Measurements from ENCODE around the gene WDHD1.
"Not testable (repeated sequence)": the region's sequence is repeated elsewhere in the genome, so short reads cannot be mapped to it uniquely, and the experiment has no call there.

The WDHD1 gene

GRCh38 chr14:54927551-54927950, 99.3 kb downstream of the WDHD1 start:
- H3K4me1 ChIP-seq (ENCODE audit: low read length) = no peaks in the 10 kb centered on the region
- no peaks in the 10 kb centered on the region for H3K27me3 ChIP-seq (replicated peaks; ENCODE audit: insufficient read depth, low read length)
- no peak overlapping the region for H3K4me2 ChIP-seq (ENCODE audit: low read depth, low read length)
- DNase-seq = no peak
- no peaks in the 10 kb centered on the region for H3K36me3 ChIP-seq (replicated peaks; ENCODE audit: insufficient read depth, low read length)
- TF ChIP-seq EZH2phosphoT487 (IDR thresholded peaks at IDR 0.05; ENCODE audit: low read length) (no peak), CTCF (IDR thresholded peaks at IDR 0.05; ENCODE audit: low read length) (no peak), EZH2 (optimal IDR thresholded peaks at IDR 0.05; ENCODE audit: low read depth, low read length) (no peak)
- no peaks in the 10 kb centered on the region for H3K9me3 ChIP-seq (replicated peaks; ENCODE audit: insufficient read depth, low read length)
- no peak overlapping the region for H3K27ac ChIP-seq (ENCODE audit: low read length)
- no peaks in the 10 kb centered on the region for H3K79me2 ChIP-seq (ENCODE audit: low read length)
- H3F3A ChIP-seq (ENCODE audit: insufficient read depth, low read length) = no peaks in the 10 kb centered on the region
- no peaks in the 10 kb centered on the region for H4K20me1 ChIP-seq (ENCODE audit: insufficient read depth, low read length)
- no peak overlapping the region for H3K9ac ChIP-seq (ENCODE audit: low read length)
- H2AFZ ChIP-seq (ENCODE audit: low read length) = no peak overlapping the region
- no peaks in the 10 kb centered on the region for H3K9me2 ChIP-seq (replicated peaks; ENCODE audit: insufficient read depth, low read length)
- H3K4me3 ChIP-seq (ENCODE audit: low read length) = no peak overlapping the region

- DNase-seq; H3K79me2 ChIP-seq (ENCODE audit: low read length); H4K20me1 ChIP-seq (ENCODE audit: insufficient read depth, low read length); H3K9ac ChIP-seq (ENCODE audit: low read length); H3K4me3 ChIP-seq (ENCODE audit: low read length); H3K4me2 ChIP-seq (ENCODE audit: low read depth, low read length); H3K27me3 ChIP-seq (replicated peaks; ENCODE audit: insufficient read depth, low read length); H3K4me1 ChIP-seq (ENCODE audit: low read length); H2AFZ ChIP-seq (ENCODE audit: low read length); H3K9me3 ChIP-seq (replicated peaks; ENCODE audit: insufficient read depth, low read length); H3F3A ChIP-seq (ENCODE audit: insufficient read depth, low read length); H3K36me3 ChIP-seq (replicated peaks; ENCODE audit: insufficient read depth, low read length); H3K9me2 ChIP-seq (replicated peaks; ENCODE audit: insufficient read depth, low read length); H3K27ac ChIP-seq (ENCODE audit: low read length): not testable (repeated sequence)
Measured at GRCh38 chr14:54926570-54926969, 100.3 kb downstream of the WDHD1 start.

GRCh38 chr14:54922598-54922997, 104.3 kb downstream of the WDHD1 start:
- TF ChIP-seq EZH2 (optimal IDR thresholded peaks at IDR 0.05; ENCODE audit: low read depth, low read length) (no peak), CTCF (IDR thresholded peaks at IDR 0.05; ENCODE audit: low read length) (no peak), EZH2phosphoT487 (IDR thresholded peaks at IDR 0.05; ENCODE audit: low read length) (no peak)
- no peak for DNase-seq
- H3K4me3 ChIP-seq (ENCODE audit: low read length) = no peak overlapping the region
- H3K9ac ChIP-seq (ENCODE audit: low read length) = no peak overlapping the region
- no peaks in the 10 kb centered on the region for H3K9me2 ChIP-seq (replicated peaks; ENCODE audit: insufficient read depth, low read length)
- H3K4me1 ChIP-seq (ENCODE audit: low read length) = no peaks in the 10 kb centered on the region
- no peak overlapping the region for H3K27ac ChIP-seq (ENCODE audit: low read length)
- H3K27me3 ChIP-seq (replicated peaks; ENCODE audit: insufficient read depth, low read length) = no peaks in the 10 kb centered on the region
- no peaks in the 10 kb centered on the region for H3K36me3 ChIP-seq (replicated peaks; ENCODE audit: insufficient read depth, low read length)
- H2AFZ ChIP-seq (ENCODE audit: low read length) = no peak overlapping the region
- no peaks in the 10 kb centered on the region for H4K20me1 ChIP-seq (ENCODE audit: insufficient read depth, low read length)
- no peak overlapping the region for H3K4me2 ChIP-seq (ENCODE audit: low read depth, low read length)
- H3K79me2 ChIP-seq (ENCODE audit: low read length) = no peaks in the 10 kb centered on the region
- H3F3A ChIP-seq (ENCODE audit: insufficient read depth, low read length) = no peaks in the 10 kb centered on the region
- H3K9me3 ChIP-seq (replicated peaks; ENCODE audit: insufficient read depth, low read length) = no peaks in the 10 kb centered on the region

- H3K36me3 ChIP-seq (replicated peaks; ENCODE audit: insufficient read depth, low read length) = no peaks in the 10 kb centered on the region
- DNase-seq = no peak
Measured at GRCh38 chr14:54920052-54920451, 106.8 kb downstream of the WDHD1 start.

More at GRCh38 chr14:54920052-54920451, 106.8 kb downstream of the WDHD1 start:
- H3K27me3 ChIP-seq (replicated peaks; ENCODE audit: insufficient read depth, low read length) = no peaks in the 10 kb centered on the region
- no peak overlapping the region for H3K27ac ChIP-seq (ENCODE audit: low read length)
- TF ChIP-seq CTCF (IDR thresholded peaks at IDR 0.05; ENCODE audit: low read length) (no peak), EZH2phosphoT487 (IDR thresholded peaks at IDR 0.05; ENCODE audit: low read length) (no peak)
- no peak overlapping the region for H2AFZ ChIP-seq (ENCODE audit: low read length)
- no peaks in the 10 kb centered on the region for H3F3A ChIP-seq (ENCODE audit: insufficient read depth, low read length)
- H3K9me2 ChIP-seq (replicated peaks; ENCODE audit: insufficient read depth, low read length) = no peaks in the 10 kb centered on the region
- no peaks in the 10 kb centered on the region for H3K4me1 ChIP-seq (ENCODE audit: low read length)
- H3K9me3 ChIP-seq (replicated peaks; ENCODE audit: insufficient read depth, low read length) = no peaks in the 10 kb centered on the region
- H3K4me3 ChIP-seq (ENCODE audit: low read length) = no peak overlapping the region
- H3K79me2 ChIP-seq (ENCODE audit: low read length) = no peaks in the 10 kb centered on the region
- H3K9ac ChIP-seq (ENCODE audit: low read length) = no peak overlapping the region
- H3K4me2 ChIP-seq (ENCODE audit: low read depth, low read length) = no peak overlapping the region
- H4K20me1 ChIP-seq (ENCODE audit: insufficient read depth, low read length) = no peaks in the 10 kb centered on the region
